Stimulated activated CD8-positive, alpha-beta memory T cell treated with anti-CD3 and anti-CD28 coated beads, Interleukin-7, amount 100 ng/mL, for 1 hour (primary cell): ENCODE measurements around the gene FBP2.

ENCODE experiments used
- DNase-seq, 2 donors: peaks; one replicate each; pipeline ENCODE4 v3.0.0-alpha.2; 2020; ENCODE audit warnings: low read depth in 2 of 2

The FBP2 gene

GRCh38 chr9:94593459-94594345 is at the start of gene FBP2:
Gene FBP2 (minus strand): TSS chr9:94593824. CDS start chr9:94593726, 98 bp downstream.
- no peak for DNase-seq

DNA sequence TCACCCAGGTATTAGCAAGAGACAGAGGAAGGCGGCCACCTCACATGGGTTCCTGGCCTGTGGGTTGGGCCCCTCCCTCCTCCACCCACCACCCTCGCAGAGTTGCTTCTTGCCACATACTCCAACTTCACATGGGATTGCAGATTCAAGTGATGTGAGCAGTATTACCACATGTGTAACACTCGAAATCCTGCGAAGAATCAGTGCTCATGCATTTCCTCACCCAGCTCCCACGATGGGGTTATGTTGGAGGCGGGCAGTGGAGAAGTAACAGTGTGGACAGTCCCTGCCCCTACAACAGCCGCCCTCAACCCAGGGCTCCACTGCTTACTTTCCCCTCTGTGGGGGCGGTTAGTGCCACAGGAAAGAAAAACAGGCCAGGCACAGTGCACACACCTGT is 49.6 kb upstream of the FBP2 start:
- no peak for DNase-seq

GRCh38 chr9:94642501-94642900 is 48.9 kb upstream of the FBP2 start:
- no peak for DNase-seq

- no peak for DNase-seq
These were observed 46.4 kb upstream of the FBP2 start for GRCh38 chr9:94639999-94640376.

GRCh38 chr9:94639061-94639998 is 45.7 kb upstream of the FBP2 start, which contains the start of gene FBP1:
Gene FBP1 (minus strand): TSS chr9:94639518. CDS start chr9:94639310, 208 bp downstream.
- peak in 1 of 2 donors; percentile 14 for DNase-seq

GRCh38 chr9:94638335-94639060 is 44.9 kb upstream of the FBP2 start:
- DNase-seq = no peak

GRCh38 chr9:94632737-94633136 is 39.1 kb upstream of the FBP2 start:
- no peak for DNase-seq

DNA sequence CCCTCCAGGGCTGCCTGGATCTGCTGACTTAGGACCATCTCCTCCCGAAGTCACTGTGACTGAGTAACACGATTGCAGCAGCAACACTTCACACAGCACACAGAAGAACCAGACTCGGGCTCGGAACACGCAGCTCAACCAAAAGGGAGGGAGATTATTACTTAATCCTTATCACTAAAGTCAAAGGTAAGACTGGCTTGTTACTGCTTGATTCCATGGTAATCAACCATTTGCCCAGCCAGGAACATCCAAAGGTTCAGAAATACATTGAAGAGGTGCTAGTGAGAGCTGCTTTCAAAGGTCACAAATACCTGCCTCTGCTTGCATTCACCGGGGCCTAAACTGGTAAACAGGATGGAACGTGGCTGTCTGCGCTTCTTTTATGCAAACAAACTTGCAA is 38.0 kb upstream of the FBP2 start:
- DNase-seq = no peak

- no peak for DNase-seq
These were observed 37.2 kb upstream of the FBP2 start for GRCh38 chr9:94630833-94631232.

DNA sequence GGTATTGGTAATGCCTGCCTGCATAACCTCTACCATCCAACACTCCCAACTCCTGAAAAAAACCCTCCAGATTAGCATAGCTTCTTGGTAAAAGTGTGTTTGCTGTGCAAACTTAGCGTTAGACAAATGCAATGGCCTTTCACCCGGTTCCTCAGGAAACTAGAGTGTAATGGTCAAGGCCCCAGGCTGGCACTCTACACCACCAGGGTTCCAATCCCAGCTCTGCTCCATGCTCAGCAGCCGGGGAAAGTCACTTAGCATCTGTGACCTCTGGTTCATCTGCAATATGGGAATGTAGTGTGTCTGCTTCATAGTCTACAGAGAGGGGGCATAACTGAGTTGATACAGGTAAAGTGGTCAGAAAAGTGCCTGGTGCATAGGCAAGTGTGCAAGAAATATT is 36.7 kb upstream of the FBP2 start:
- DNase-seq = no peak

- no peak for DNase-seq
These were observed 33.7 kb upstream of the FBP2 start for GRCh38 chr9:94627287-94627686.

DNA sequence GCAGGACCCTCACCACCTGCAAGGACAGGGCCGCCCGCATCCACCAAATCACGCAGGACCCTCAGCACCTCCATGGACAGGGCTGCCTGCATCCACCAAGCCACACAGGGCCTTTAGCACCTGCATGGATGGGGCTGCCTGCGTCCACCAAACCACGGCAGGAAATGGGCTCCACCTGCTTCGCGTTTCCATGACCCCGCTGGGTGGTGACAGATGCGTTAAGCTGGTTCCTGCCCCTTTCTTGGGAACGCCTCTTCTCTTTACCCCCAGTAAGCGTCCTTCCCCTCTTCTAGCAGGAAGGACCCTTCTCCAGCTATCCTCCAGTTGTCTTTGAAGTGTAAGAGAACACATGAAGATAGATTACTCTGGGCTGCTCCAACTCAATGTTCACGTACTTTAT is 32.2 kb upstream of the FBP2 start:
- DNase-seq = no peak

GRCh38 chr9:94624629-94625028 is 31.0 kb upstream of the FBP2 start:
- no peak for DNase-seq

DNA sequence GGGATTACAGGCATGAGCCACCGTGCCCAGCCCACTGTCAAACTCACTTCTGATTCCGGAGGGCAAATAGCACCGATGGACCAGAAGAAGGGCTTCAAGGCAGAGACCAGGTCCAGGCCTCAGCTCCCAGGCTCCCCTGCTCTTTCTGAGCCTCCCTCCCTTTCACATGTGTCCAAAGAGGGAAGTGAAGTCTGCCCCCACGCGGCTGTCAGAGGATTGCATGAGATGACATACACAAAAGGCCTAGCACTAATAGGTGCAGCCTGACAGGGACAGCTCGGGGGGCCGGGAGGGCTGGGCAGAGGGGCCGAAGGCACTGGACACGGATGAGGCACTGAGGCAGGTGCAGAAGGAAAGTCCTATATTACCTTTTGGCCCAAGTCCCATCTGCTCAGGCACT is 29.6 kb upstream of the FBP2 start:
- DNase-seq = no peak

- DNase-seq = no peak
These were observed 28.6 kb upstream of the FBP2 start for GRCh38 chr9:94622087-94622800.

GRCh38 chr9:94619026-94619425 is 25.4 kb upstream of the FBP2 start:
- DNase-seq = no peak

- DNase-seq = no peak
These were observed 19.4 kb upstream of the FBP2 start for GRCh38 chr9:94613003-94613402.

- no peak for DNase-seq
These were observed 18.4 kb upstream of the FBP2 start for GRCh38 chr9:94612071-94612470.

DNA sequence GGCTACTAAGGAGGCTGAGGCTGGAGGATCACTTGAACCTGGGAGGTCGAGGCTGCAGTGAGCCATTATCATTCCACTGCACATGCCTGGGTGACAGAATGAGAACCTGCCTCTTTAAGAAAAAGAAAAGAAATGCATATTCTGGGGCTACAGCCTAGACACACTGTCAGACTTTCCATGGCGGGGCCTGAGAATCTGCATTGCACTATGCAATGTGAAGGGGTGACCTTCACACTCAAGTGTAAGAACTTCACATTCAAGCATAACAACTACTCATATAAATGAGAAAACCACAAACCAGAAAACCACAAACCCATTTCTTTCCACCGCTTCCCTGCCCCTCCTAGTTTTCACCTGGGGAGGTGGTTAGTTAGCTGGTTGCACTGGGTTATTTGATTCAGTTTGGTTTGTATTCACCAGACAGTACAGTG is 18.0 kb upstream of the FBP2 start:
- DNase-seq = no peak

DNA sequence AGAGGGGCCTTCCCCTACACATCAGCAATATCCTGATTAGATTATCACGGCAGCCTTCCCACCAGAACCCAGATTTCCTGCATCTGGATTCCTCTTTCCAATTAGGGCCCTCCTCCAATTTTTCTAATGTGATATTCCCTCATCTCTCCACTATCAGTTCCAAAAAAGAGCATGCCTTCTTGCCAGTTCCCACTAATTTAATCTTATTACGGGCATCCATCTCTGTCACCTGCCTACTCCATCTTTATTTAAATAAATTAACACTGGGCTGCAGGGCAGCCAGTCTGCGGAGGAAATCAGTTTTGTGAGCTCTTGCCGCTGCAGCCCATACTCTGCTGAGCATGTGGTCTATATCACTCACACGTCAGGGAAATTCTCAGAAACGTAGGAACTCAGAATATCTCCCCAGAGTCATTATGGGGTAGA is 16.6 kb upstream of the FBP2 start:
- no peak for DNase-seq

DNA sequence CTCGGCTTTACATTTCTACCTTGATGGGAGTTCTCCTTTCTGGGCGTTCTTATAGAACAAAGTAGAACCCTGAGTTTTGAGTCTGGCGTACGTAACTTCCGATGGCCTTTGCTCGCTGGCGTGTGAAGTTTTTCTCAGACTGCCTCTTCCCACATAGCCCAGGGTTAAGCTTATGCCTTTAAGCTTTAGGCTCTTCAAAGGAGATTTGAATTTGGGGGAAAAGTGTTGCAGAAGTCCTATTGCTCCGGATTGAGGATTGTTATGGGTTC is 13.7 kb upstream of the FBP2 start:
- no peak for DNase-seq
